ENCODE measurements around the gene PLCB1. TPM values are rescaled to one million over a fixed set of nuclear protein-coding genes. Genes with fewer than 3 reads are reported as not detected.

The PLCB1 gene
- total RNA-seq, 3 donors from 2014 or later, result 12.2 to 106 (median 30.5) TPM

DNA sequence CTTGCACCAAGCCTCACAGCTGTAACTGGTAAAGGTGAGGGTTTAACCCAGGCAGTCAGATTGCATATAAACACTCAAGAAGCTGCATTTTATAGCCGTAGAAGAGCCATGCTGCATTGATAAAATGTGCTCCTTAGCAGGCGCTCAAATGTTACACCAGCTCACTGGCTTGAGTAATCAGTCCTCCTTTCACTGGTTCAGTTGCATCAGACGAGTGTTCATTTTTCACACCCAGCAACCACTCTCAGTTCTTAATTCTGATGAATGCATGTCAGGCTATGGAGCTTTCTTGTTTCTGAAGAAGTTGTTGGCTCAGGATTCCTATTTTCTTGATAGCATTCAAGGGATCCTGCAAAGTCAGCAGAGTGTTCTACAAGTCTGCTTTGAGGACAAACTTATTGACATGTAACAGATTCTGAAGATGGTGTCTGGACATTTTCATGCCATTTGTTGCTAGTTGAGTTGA is 198.3 kb downstream of the PLCB1 start:
- Histone ChIP-seq H3K4me3 (no peak overlapping the region), H3K4me1 (no peaks in the 10 kb centered on the region), H3K27me3 (no peaks in the 10 kb centered on the region), H3K9me3 (no peaks in the 10 kb centered on the region), H3K27ac (no peak overlapping the region), H3K36me3 (no peaks in the 10 kb centered on the region)
- DNase-seq (ENCODE audit: low spot score in 2 of 2), result no peak
- TF ChIP-seq, protein P1, sequence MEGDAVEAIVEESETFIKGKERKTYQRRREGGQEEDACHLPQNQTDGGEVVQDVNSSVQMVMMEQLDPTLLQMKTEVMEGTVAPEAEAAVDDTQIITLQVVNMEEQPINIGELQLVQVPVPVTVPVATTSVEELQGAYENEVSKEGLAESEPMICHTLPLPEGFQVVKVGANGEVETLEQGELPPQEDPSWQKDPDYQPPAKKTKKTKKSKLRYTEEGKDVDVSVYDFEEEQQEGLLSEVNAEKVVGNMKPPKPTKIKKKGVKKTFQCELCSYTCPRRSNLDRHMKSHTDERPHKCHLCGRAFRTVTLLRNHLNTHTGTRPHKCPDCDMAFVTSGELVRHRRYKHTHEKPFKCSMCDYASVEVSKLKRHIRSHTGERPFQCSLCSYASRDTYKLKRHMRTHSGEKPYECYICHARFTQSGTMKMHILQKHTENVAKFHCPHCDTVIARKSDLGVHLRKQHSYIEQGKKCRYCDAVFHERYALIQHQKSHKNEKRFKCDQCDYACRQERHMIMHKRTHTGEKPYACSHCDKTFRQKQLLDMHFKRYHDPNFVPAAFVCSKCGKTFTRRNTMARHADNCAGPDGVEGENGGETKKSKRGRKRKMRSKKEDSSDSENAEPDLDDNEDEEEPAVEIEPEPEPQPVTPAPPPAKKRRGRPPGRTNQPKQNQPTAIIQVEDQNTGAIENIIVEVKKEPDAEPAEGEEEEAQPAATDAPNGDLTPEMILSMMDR (IDR thresholded peaks at IDR 0.05), result no peak
- TF ChIP-seq POLR2AphosphoS5 (IDR thresholded peaks at IDR 0.05), result no peak
- TF ChIP-seq POLR2A (IDR thresholded peaks at IDR 0.05), result no peak
- intact Hi-C loops (cut with DNase I; ENCODE audit: low total_unique reads), result no loop called here

DNA sequence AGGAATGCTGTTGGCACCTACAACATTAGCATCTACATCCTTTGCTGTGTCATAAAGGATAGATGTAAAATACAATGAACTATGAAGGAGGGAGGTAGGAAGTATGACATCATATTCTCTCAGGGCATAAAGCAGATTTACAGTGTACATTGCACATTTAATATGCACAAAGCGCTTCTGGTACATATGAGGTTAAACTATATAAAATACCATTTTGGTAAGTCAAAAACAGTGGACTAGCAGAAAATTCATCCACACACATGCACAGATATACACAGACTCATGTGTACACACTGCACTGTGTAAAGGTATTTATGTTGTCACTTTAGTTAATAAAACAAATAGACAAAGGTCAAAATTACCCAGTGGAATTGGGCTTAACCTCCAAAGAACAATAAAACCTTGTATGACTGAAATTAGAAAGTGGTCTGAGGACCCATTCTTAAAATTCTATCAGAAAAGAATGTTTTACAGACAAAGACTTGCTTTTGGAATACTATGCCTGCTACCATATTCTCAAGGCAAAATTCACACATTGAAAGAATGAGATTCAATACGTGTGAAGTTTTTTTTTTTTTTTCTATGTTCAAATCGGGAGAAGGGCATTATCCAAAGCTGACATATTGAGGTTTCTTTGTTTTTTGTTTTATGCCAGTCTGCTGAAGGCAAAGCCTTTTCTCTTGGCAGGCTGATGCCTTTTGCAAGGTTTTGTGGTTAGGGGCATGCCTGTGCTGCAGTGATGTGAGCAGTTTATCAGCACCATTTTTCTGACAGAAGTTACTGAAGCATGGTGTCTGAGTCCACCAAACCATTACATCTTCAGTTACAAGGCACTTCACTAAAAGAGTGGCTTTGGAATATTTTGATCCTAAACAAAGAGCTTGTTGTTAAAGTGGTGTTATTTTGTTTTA is 199.0 kb downstream of the PLCB1 start:
- DNase-seq (ENCODE audit: low spot score in 2 of 2), result no peak
- H3K27me3 ChIP-seq, result no peaks in the 10 kb centered on the region
- no peaks in the 10 kb centered on the region for H3K36me3 ChIP-seq
- H3K27ac ChIP-seq, result no peak overlapping the region
- H3K9me3 ChIP-seq, result no peaks in the 10 kb centered on the region
- no peaks in the 10 kb centered on the region for H3K4me1 ChIP-seq
- TF ChIP-seq, protein P1 (IDR thresholded peaks at IDR 0.05), result no peak
- TF ChIP-seq POLR2A (IDR thresholded peaks at IDR 0.05) (no peak), POLR2AphosphoS5 (IDR thresholded peaks at IDR 0.05) (no peak)
- no peak overlapping the region for H3K4me3 ChIP-seq
- intact Hi-C loops (cut with DNase I; ENCODE audit: low total_unique reads), result no loop called here

DNA sequence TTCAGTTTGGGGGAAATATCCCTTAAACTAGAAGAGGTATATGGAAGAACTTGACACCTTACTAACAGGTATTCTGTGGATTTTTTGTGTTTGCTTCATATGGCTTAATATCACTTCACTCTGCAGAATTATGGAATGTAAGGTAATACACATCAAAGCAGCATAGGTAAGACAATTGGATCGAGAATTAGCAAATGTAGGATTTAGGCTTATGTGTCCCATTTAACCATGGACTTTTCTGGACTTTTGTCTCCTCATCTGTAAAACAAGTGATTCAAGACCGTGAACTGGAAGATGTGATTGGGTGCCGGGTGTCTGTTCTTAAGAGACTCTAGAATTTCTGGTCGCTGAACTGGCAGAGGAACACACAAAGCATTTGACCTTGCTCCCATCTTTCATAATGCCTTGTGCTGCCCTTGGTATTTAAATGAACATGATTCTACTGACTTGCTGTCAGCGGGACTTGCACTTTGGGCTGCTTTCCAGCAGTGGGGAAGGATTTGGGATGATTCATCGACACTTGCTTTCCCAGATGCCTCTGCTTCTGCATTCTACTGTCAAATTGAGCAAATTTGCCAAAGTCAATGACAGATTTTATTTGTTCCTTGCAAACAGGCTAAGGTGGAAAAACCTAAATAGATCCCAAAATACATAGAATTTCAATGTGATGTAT is 199.8 kb downstream of the PLCB1 start:
- no peaks in the 10 kb centered on the region for H3K9me3 ChIP-seq
- H3K4me1 ChIP-seq, result no peaks in the 10 kb centered on the region
- intact Hi-C loops (cut with DNase I; ENCODE audit: low total_unique reads), result no loop called here
- no peak overlapping the region for H3K27ac ChIP-seq
- H3K4me3 ChIP-seq, result no peak overlapping the region
- DNase-seq (ENCODE audit: low spot score in 2 of 2), result no peak
- H3K36me3 ChIP-seq, result no peaks in the 10 kb centered on the region
- TF ChIP-seq, protein P1 (IDR thresholded peaks at IDR 0.05), result no peak
- TF ChIP-seq POLR2AphosphoS5 (IDR thresholded peaks at IDR 0.05), result no peak
- TF ChIP-seq POLR2A (IDR thresholded peaks at IDR 0.05), result no peak
- H3K27me3 ChIP-seq, result no peaks in the 10 kb centered on the region

DNA sequence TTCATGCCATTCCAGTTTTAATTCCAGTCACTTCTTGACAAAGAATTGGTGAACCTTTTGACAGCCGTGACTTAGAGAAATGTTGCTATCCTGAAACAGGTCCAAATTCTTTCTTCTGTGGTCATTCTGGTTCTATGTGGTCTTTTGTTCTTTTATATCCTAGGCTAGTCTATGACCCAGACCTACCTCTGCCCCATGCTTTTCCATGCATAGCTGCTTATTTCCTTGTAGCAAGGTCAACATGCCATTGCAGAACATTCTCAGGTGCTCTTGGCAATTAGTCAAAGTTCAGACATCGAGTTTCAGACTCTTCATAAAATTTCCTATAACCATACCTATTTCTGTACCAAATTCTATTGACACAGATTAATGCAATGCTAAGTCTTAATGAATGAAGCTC is 202.6 kb downstream of the PLCB1 start:
- TF ChIP-seq, protein P1 (IDR thresholded peaks at IDR 0.05), result no peak
- TF ChIP-seq POLR2A (IDR thresholded peaks at IDR 0.05) (no peak), POLR2AphosphoS5 (IDR thresholded peaks at IDR 0.05) (no peak)
- no peak for DNase-seq (ENCODE audit: low spot score in 2 of 2)
- Histone ChIP-seq H3K27me3 (no peaks in the 10 kb centered on the region), H3K4me1 (no peaks in the 10 kb centered on the region), H3K36me3 (no peaks in the 10 kb centered on the region), H3K9me3 (no peaks in the 10 kb centered on the region), H3K4me3 (no peak overlapping the region), H3K27ac (no peak overlapping the region)
- intact Hi-C loops (cut with DNase I; ENCODE audit: low total_unique reads), result no loop called here

DNA sequence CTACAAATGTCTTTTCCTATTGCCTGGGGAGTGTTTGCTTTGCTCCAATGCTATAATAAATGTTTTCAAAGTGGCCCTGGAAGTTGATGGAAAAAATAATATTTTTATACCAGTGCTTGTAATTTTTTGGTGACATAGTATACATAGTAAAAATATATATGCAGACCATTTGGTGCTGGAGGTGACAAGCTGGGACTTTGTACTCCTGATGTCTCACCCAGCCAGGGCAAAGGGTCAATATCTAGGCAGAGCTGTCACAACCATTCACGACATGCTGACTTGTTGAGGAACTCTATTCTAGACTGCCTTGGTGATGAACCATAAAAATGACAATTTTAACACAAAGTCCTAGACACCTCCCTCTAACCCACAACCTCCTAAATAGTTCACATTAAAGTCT is 203.0 kb downstream of the PLCB1 start:
- intact Hi-C loops (cut with DNase I; ENCODE audit: low total_unique reads), result no loop called here
- no peaks in the 10 kb centered on the region for H3K36me3 ChIP-seq
- no peak for TF ChIP-seq POLR2A (IDR thresholded peaks at IDR 0.05)
- TF ChIP-seq POLR2AphosphoS5 (IDR thresholded peaks at IDR 0.05), result no peak
- TF ChIP-seq, protein P1 (IDR thresholded peaks at IDR 0.05), result no peak
- no peaks in the 10 kb centered on the region for H3K27me3 ChIP-seq
- no peaks in the 10 kb centered on the region for H3K9me3 ChIP-seq
- DNase-seq (ENCODE audit: low spot score in 2 of 2), result no peak
- H3K4me1 ChIP-seq, result no peaks in the 10 kb centered on the region
- no peak overlapping the region for H3K4me3 ChIP-seq
- H3K27ac ChIP-seq, result no peak overlapping the region

Measured in breast epithelium (tissue), 4 donors.